Measurements from ENCODE around the gene NSD1. TPM values are rescaled to one million over a fixed set of nuclear protein-coding genes. Genes with fewer than 3 reads are reported as not detected.

Gene NSD1
- 42.7 and 49.1 TPM in 2 replicates for total RNA-seq (2014; rRNA removed; shearing (Covaris generic))
- 13.1 and 20.4 TPM in 2 replicates for polyA plus RNA-seq (2014; cell fraction: nucleus; rRNA removed)

- DNase-seq (ENCODE audit: extremely low read depth, low read depth): peak; percentile 85
These were observed at the start of gene NSD1 for GRCh38 chr5:177133096-177133852. Gene NSD1, plus strand, starts transcription at chr5:177133773. Its CDS starts 1,331 bp downstream, at chr5:177135104.

GRCh38 chr5:177084175-177084574, 49.4 kb upstream of the NSD1 start:
- DNase-seq (ENCODE audit: extremely low read depth, low read depth): no peak

GRCh38 chr5:177085985-177086653, 47.5 kb upstream of the NSD1 start:
- no peak for DNase-seq (ENCODE audit: extremely low read depth, low read depth)

- peak; percentile 65 for DNase-seq (ENCODE audit: extremely low read depth, low read depth)
These were observed 46.7 kb upstream of the NSD1 start, which contains the start of gene FGFR4 for GRCh38 chr5:177086654-177087397. Gene FGFR4, plus strand, starts transcription at chr5:177086915. Its CDS starts 2,688 bp downstream, at chr5:177089603.

GRCh38 chr5:177087398-177088005, 46.1 kb upstream of the NSD1 start:
- no peak for DNase-seq (ENCODE audit: extremely low read depth, low read depth)

GRCh38 chr5:177089127-177089526, 44.4 kb upstream of the NSD1 start:
- DNase-seq (ENCODE audit: extremely low read depth, low read depth): no peak

- DNase-seq (ENCODE audit: extremely low read depth, low read depth): no peak
These were observed 43.5 kb upstream of the NSD1 start for GRCh38 chr5:177089825-177090641.

GRCh38 chr5:177090813-177091212, 42.8 kb upstream of the NSD1 start:
- no peak for DNase-seq (ENCODE audit: extremely low read depth, low read depth)

- DNase-seq (ENCODE audit: extremely low read depth, low read depth): no peak
These were observed 42.3 kb upstream of the NSD1 start for GRCh38 chr5:177091232-177091631.

- no peak for DNase-seq (ENCODE audit: extremely low read depth, low read depth)
These were observed 41.1 kb upstream of the NSD1 start for GRCh38 chr5:177092178-177093081.

GRCh38 chr5:177093082-177093712, 40.4 kb upstream of the NSD1 start:
- no peak for DNase-seq (ENCODE audit: extremely low read depth, low read depth)

GRCh38 chr5:177093803-177094202, 39.8 kb upstream of the NSD1 start:
- DNase-seq (ENCODE audit: extremely low read depth, low read depth): no peak

- no peak for DNase-seq (ENCODE audit: extremely low read depth, low read depth)
These were observed 39.1 kb upstream of the NSD1 start for GRCh38 chr5:177094224-177095087.

GRCh38 chr5:177095088-177095669, 38.4 kb upstream of the NSD1 start:
- no peak for DNase-seq (ENCODE audit: extremely low read depth, low read depth)

GRCh38 chr5:177096162-177097015, 37.2 kb upstream of the NSD1 start:
- no peak for DNase-seq (ENCODE audit: extremely low read depth, low read depth)
